ENCODE measurements around the gene ALDH3B1.
"Not testable (repeated sequence)": the region's sequence is repeated elsewhere in the genome, so short reads cannot be mapped to it uniquely, and the experiment has no call there.

ALDH3B1 gene

DNA sequence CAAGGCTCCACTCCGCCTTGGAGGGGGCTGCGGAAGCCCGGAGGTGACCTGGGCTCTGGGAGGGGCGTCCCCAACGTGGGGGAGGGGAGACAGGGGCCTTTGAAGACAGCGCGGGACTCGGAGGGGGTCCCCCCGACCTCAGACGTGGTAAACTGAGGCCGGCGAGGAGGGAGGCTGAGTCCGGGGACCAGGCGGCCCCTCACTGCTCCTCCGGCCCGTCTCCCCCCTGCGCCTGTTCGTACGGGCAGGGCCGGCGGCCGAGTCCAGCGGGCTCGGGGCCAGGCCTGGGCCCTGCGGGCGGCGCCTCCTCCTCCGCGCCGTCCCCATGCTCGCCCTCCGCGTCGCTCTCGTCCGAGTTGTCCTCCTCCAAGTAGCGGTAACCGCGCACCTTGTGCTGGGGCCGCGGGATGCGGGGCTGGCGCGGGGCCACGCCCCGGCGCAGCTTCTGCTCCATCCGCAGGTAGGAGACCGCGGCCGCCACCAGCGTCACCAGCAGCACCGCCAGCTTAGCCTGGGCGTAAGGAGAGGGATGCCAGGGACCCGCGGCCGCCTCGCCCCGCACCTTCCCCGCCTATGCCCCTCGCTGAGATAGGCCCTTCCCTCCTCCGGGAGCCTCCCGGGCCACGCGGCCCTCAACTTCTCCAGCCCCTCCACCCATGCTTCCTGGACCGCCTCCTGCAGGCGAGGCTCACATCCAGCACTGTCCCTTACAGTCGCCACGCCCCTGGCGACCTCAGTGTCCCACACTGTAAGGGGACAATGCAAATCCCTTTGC lies 18.6 kb upstream of the ALDH3B1 start:
- not testable (repeated sequence) for H3K4me3 ChIP-seq (ENCODE audit: low read length)

DNA sequence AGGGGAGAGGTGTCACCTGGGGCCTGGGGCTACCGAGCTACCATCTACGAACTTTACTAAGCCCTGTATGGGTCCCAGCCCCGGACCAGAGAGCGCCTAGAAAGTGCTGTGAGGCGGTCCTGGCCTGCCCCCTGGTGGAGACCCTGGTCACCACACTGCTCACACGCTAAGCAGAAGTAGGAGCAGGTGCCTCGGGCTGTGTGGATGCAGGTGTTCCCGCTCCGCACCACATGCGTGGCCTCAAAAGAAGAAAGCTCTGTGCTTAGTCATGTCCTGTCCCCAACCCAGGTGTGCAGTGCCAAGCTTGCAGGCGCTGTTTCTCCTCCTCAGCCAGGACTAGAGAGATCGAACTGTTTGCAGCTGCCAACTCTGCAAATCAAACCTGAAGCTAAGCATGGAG lies 16.3 kb upstream of the ALDH3B1 start:
- not testable (repeated sequence) for H3K4me1 ChIP-seq (ENCODE audit: insufficient read depth, low read length); H3K9me3 ChIP-seq (ENCODE audit: low read length); H3K27me3 ChIP-seq (ENCODE audit: insufficient read depth, low read length); H3K4me3 ChIP-seq (ENCODE audit: low read length); H2AFZ ChIP-seq (ENCODE audit: low read depth, low read length); H3K36me3 ChIP-seq (ENCODE audit: insufficient read depth, low read length)

More for the DNA sequence above, 18.6 kb upstream of the ALDH3B1 start:
- H2AFZ ChIP-seq (ENCODE audit: low read depth, low read length); H3K9me3 ChIP-seq (ENCODE audit: low read length); H3K4me1 ChIP-seq (ENCODE audit: insufficient read depth, low read length); H3K27me3 ChIP-seq (ENCODE audit: insufficient read depth, low read length); H3K36me3 ChIP-seq (ENCODE audit: insufficient read depth, low read length): not testable (repeated sequence)

DNA sequence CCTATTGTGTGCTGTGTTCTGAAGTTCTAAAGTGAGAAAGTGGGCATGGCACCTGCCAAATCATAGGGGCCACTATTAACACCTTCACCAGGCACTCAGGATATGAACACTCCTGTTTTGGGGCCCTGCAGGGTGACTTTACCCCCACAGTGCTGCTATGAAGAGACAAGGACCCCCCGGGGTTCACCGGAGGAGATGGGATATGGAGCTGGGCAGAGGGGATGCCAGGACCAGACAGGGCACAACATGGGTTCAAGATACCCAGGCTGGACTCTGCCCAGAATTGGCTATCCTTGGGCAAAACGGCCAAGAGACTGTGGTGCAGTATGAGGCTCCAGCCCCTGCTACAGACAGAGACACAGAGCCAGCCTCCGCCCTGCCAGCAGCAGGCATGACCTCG lies 15.7 kb upstream of the ALDH3B1 start:
- not testable (repeated sequence) for H2AFZ ChIP-seq (ENCODE audit: low read depth, low read length); H3K4me1 ChIP-seq (ENCODE audit: insufficient read depth, low read length); H3K36me3 ChIP-seq (ENCODE audit: insufficient read depth, low read length); H3K4me3 ChIP-seq (ENCODE audit: low read length); H3K27me3 ChIP-seq (ENCODE audit: insufficient read depth, low read length); H3K9me3 ChIP-seq (ENCODE audit: low read length)

DNA sequence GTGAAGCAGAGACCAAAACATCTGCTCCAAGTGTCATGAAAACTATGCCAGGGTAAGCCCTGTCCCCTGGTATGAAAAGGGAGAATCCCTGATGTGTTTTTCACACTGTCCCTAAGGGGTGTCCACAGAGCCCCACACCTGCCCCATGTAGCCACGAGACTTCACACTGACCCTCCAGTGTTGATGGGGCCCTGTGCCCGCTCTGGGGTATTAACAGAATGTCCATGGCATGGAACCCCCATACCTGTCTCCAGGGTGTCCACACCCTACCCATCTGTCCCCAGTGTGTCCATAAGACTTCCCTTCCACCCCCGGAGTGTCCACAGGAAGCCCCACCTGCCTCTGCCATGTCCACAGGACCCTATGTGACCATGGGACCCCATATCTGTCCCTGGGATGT lies 15.0 kb upstream of the ALDH3B1 start:
- not testable (repeated sequence) for H3K4me3 ChIP-seq (ENCODE audit: low read length); H3K27me3 ChIP-seq (ENCODE audit: insufficient read depth, low read length); H2AFZ ChIP-seq (ENCODE audit: low read depth, low read length); H3K4me1 ChIP-seq (ENCODE audit: insufficient read depth, low read length); H3K9me3 ChIP-seq (ENCODE audit: low read length); H3K36me3 ChIP-seq (ENCODE audit: insufficient read depth, low read length)

DNA sequence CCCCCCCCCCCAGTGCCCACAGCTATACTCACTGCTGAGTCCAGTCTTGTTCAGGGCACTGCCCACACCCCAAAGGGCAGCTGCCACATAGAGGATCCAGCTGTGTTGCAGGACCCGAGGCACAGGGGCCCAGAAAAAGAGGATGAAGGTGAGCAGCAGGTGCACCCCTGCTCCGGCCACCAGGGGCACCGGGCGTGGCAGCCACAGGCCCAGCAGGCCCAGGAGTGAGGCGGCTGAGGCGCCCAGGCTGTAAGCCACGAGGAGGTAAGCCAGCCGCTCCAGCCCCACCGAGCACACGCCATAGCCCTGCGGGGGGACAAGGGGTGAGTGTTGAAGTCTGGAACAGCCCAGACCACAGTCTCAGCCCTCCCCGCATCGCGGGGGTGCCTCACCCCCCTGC lies 14.5 kb upstream of the ALDH3B1 start:
- H3K27me3 ChIP-seq (ENCODE audit: insufficient read depth, low read length); H3K36me3 ChIP-seq (ENCODE audit: insufficient read depth, low read length); H2AFZ ChIP-seq (ENCODE audit: low read depth, low read length): not testable (repeated sequence)

DNA sequence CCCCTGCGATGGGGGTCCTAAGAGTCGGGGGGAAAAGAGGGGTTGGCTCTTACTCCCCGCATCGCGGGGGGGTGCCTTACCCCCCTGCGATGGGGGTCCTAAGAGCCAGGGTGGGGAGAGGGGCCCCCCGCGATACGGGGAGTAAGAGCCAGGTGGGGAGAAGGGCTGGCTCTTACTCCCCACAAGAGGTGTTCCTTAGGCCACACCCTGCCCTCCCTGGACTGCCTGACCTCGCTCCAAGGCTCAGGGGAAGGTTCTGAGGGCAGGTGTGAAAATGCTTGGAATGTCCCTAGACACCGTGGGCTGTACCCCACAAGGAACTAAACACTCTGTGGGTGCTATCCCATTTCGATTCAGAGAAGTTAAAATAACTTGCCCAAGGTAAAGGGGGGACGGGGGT lies 14.1 kb upstream of the ALDH3B1 start:
- Histone ChIP-seq H3K9me3 (ENCODE audit: low read length) (no peaks in the 10 kb centered on the region), H3K36me3 (ENCODE audit: insufficient read depth, low read length) (no peaks in the 10 kb centered on the region), H2AFZ (ENCODE audit: low read depth, low read length) (no peak overlapping the region), H3K4me3 (ENCODE audit: low read length) (no peak overlapping the region), H3K27me3 (ENCODE audit: insufficient read depth, low read length) (no peaks in the 10 kb centered on the region), H3K4me1 (ENCODE audit: insufficient read depth, low read length) (peaks cover 4% of the 10 kb centered on the region)

More for the DNA sequence above, 14.5 kb upstream of the ALDH3B1 start:
- not testable (repeated sequence) for H3K4me3 ChIP-seq (ENCODE audit: low read length); H3K9me3 ChIP-seq (ENCODE audit: low read length); H3K4me1 ChIP-seq (ENCODE audit: insufficient read depth, low read length)

DNA sequence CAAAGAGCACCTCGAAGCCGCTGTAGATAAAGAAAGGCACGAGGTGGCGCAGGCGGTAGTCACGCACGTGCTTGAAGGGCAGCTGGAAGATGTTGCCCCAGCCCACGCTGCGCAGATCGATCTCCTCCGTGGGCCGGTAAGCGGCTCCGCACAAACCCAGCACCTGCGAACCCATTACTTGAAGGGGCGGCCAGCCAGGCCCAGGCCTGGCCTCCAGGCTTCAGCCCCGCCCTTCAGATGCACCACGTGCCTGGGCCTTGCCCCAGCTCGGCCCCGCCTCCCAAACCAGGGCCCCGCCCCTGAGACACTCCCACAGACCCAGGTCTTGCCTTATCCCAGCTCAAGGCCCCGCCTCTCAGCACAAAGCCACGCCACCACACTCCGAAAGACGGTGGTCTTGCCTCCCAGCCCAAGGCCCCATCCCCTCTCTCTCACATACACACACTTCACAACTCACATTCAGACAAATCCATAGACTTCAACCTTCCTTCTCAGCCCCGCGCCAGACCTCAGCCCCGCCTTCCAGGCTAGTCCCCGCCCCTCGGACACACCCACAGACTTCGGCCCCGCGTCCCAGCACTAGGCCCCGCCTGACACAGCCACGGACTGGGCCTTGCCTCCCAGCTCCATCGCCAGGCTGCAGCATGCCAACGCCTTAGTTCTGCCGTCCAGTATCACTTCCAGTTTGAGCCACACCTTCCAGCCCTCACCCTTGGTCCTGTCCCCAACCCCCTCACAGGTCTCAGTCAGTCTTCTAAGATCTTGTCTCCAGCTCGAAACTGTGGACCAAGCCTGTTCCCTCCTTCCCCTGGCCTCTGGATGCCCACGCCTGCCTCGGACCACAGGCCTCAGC lies 13.3 kb upstream of the ALDH3B1 start:
- Histone ChIP-seq H3K4me1 (ENCODE audit: insufficient read depth, low read length) (peaks cover 4% of the 10 kb centered on the region), H3K27me3 (ENCODE audit: insufficient read depth, low read length) (no peaks in the 10 kb centered on the region), H3K4me3 (ENCODE audit: low read length) (no peak overlapping the region), H2AFZ (ENCODE audit: low read depth, low read length) (no peak overlapping the region), H3K36me3 (ENCODE audit: insufficient read depth, low read length) (no peaks in the 10 kb centered on the region), H3K9me3 (ENCODE audit: low read length) (no peaks in the 10 kb centered on the region)

DNA sequence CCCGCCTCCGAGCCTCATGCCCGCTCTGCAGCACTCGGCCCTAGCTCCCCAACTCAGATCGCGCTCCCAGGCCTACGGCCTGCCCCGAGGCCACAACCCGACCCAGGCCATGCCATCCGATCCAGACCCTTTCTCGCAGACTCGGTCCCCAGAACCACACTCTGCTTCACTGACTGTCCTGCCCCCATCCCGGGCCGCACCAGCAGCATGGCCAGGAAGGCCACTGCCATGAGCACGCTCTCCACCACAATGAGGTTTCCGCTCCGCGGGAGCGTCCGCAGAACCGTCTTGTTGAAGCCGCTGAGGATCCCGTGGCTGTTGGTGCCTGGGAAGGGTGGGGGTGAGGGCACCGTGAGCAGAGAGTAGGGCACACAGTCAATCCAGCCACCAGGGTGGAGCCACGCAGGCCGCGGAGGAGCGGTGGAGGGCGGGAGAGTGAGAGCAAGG lies 12.6 kb upstream of the ALDH3B1 start:
- H3K9me3 ChIP-seq (ENCODE audit: low read length): no peaks in the 10 kb centered on the region
- peaks cover 4% of the 10 kb centered on the region for H3K4me1 ChIP-seq (ENCODE audit: insufficient read depth, low read length)
- no peak overlapping the region for H2AFZ ChIP-seq (ENCODE audit: low read depth, low read length)
- no peak overlapping the region for H3K4me3 ChIP-seq (ENCODE audit: low read length)
- no peaks in the 10 kb centered on the region for H3K27me3 ChIP-seq (ENCODE audit: insufficient read depth, low read length)
- H3K36me3 ChIP-seq (ENCODE audit: insufficient read depth, low read length): no peaks in the 10 kb centered on the region

DNA sequence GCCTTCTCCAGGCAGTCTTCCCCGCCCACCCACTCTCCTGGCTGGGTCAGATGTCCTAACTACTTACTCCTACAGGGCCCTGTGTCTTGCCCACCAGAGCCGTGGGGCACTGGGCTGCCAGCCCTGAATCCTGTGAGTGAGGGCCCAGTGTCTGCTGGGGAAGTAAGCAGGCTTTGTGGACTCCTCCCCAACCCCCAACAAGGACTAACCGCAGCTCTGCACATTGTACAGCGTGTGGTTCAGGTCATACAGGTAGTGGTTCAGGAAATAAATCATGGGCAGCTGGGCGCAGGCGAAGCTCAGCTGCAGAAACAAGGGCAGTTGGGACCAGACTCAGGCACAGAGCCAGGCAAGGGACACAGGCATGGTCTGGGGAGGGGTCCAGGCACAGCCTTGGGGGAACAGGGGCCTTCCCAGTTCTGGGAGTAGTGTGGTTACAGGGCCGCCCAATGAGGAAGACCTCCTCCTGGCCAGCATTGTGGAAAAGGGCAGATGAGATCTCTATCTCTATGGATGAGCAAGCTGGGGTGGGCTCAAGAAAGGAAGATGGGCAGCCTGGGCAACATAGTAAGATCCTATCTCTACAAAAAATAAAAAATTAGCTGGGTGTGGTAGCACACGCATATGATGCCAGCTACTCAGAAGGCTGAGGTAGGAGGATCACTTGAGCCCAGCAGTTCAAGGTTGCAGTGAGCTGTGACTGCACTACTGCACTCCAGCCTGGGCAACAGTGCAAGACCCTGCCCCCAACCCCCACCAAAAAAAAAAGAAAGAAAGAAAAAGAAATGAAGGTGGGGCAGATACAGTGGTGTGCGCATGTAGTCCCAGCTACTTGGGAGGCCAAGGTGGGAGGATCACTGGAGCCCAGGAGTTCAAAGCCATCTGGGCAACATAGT lies 11.7 kb upstream of the ALDH3B1 start:
- Histone ChIP-seq H3K36me3 (ENCODE audit: insufficient read depth, low read length) (no peaks in the 10 kb centered on the region), H3K27me3 (ENCODE audit: insufficient read depth, low read length) (no peaks in the 10 kb centered on the region), H3K9me3 (ENCODE audit: low read length) (no peaks in the 10 kb centered on the region), H3K4me1 (ENCODE audit: insufficient read depth, low read length) (peaks cover 4% of the 10 kb centered on the region), H2AFZ (ENCODE audit: low read depth, low read length) (no peak overlapping the region), H3K4me3 (ENCODE audit: low read length) (no peak overlapping the region)

DNA sequence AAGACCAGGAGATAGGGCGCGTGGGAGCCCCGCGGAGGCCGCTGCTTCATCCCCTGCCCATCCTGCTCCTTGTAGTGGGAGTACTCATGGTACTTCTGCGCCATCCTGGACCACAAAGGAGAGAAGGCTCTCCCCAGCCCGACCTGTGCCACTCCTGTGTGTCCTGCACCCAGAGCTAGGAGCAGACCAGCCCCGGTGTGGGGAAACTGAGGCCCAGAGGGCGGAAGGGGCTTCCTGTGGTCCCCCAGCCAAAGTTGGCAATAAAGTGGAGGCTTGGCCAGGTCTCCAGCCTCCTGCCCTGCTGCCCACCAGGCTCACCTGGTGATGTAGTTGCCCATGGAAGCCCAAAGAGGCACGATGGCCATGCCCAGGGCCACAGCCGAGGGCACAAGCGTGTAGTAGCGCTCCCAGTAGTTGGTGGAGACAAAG lies 10.9 kb upstream of the ALDH3B1 start:
- Histone ChIP-seq H3K9me3 (ENCODE audit: low read length) (no peaks in the 10 kb centered on the region), H3K4me1 (ENCODE audit: insufficient read depth, low read length) (peaks cover 4% of the 10 kb centered on the region), H3K36me3 (ENCODE audit: insufficient read depth, low read length) (no peaks in the 10 kb centered on the region), H3K4me3 (ENCODE audit: low read length) (no peak overlapping the region), H2AFZ (ENCODE audit: low read depth, low read length) (no peak overlapping the region), H3K27me3 (ENCODE audit: insufficient read depth, low read length) (no peaks in the 10 kb centered on the region)

DNA sequence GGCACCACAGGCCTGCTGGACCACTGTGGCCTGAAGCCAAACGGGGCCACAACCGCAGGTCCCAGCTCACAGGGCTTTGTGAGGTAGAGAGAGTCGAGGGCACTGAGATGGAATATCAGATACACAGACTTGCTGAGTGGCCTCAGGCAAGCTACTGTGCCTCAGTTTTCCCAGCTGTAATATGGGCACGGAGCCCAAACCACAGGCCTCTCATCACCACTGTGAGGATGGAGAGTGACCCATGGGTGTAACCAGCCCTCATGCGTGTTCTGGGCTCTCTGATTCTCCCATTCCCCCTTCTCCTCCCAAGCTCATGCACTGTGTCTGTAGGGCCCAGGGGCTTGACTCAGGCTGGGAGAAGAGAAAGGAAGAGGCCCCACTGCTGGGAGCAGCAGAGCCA lies 10.4 kb upstream of the ALDH3B1 start:
- Histone ChIP-seq H3K4me3 (ENCODE audit: low read length) (no peak overlapping the region), H3K36me3 (ENCODE audit: insufficient read depth, low read length) (no peaks in the 10 kb centered on the region), H3K9me3 (ENCODE audit: low read length) (no peaks in the 10 kb centered on the region), H3K27me3 (ENCODE audit: insufficient read depth, low read length) (no peaks in the 10 kb centered on the region), H3K4me1 (ENCODE audit: insufficient read depth, low read length) (peaks cover 4% of the 10 kb centered on the region), H2AFZ (ENCODE audit: low read depth, low read length) (no peak overlapping the region)

DNA sequence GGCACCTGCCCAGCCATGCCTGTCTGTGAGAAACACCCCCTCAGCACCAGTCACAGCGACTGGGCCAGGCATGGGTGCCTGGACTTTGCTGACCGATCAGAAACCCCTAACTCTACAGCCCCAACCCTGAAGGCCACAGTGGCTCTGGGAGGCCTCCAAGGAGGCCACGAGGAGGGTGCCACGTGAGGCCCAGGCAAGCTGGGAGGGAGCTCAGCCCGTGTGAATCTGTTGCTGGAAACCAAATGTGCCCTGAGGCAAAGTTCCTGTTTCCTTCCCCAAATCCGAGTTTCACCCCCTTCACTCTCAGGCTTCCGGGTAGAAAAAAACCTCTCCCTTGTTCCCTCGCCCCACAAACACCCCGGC lies 7.6 kb upstream of the ALDH3B1 start:
- no peak overlapping the region for H2AFZ ChIP-seq (ENCODE audit: low read depth, low read length)
- no peaks in the 10 kb centered on the region for H3K27me3 ChIP-seq (ENCODE audit: insufficient read depth, low read length)
- peaks cover 4% of the 10 kb centered on the region for H3K4me1 ChIP-seq (ENCODE audit: insufficient read depth, low read length)
- H3K36me3 ChIP-seq (ENCODE audit: insufficient read depth, low read length): no peaks in the 10 kb centered on the region
- no peak overlapping the region for H3K4me3 ChIP-seq (ENCODE audit: low read length)
- H3K9me3 ChIP-seq (ENCODE audit: low read length): no peaks in the 10 kb centered on the region
